Keratinocyte (primary cell): Measurements from ENCODE around the gene C14orf119.

ENCODE experiments used
- CTCF ChIP-seq, 3 experiments: IDR thresholded peaks in 1 of 3; conservative IDR thresholded peaks in 1 of 3; optimal IDR thresholded peaks in 1 of 3; 2 replicates in 2 of 3; 3 replicates in 1 of 3; pipeline versions ENCODE3 to v1.5.1; 2011; ENCODE audit warnings: low read length in 3 of 3, mild to moderate bottlenecking in 3 of 3, moderate library complexity in 2 of 3, control low read depth in 1 of 3, inconsistent platforms in 1 of 3; ENCODE audit not compliant: insufficient read depth in 2 of 3; ENCODE audit errors: extremely low read depth in 1 of 3
- EZH2 ChIP-seq: IDR thresholded peaks from one replicate; pipeline ENCODE4 v1.6.1; 2012; ENCODE audit warnings: inconsistent platforms, mild to moderate bottlenecking, low read length, moderate library complexity

GRCh38 chr14:23093991-23094665 is 1.2 kb upstream of the C14orf119 start:
- TF ChIP-seq CTCF (optimal IDR thresholded peaks at IDR 0.05 in 1 of 3, IDR thresholded peaks at IDR 0.05 in 1 of 3, conservative IDR thresholded peaks at IDR 0.05 in 1 of 3; ENCODE audit: extremely low read depth in 1 of 3, insufficient read depth in 2 of 3, low read length in 3 of 3), result peak in 2 of 3 experiments; percentile 23 to 44
- TF ChIP-seq EZH2, result no peak
